Left lung (tissue), 10 donors: Measurements from ENCODE around the gene APPL2. TPM values are rescaled to one million over a fixed set of nuclear protein-coding genes. Genes with fewer than 3 reads are reported as not detected.

Experiments used
- ATAC-seq: fragments of 200-7000 bp; cut with Tn5 transposase; one replicate; pipeline ENCODE4 v1.9.1; 2020; ENCODE audit warnings: moderate library complexity
- DNase-seq, 4 donors: peaks; one replicate each; pipeline ENCODE4 v3.0.0-alpha.2; 2013 to 2020
- H3K27ac ChIP-seq, 2 donors: fragments of 200-600 bp; sonication (generic) in 1 of 2; one replicate each; pipeline versions ENCODE4 v1.5.0 to v1.8.0; 2020 to 2021
- H3K27me3 ChIP-seq, 2 donors: fragments of 200-600 bp; sonication (generic) in 1 of 2; one replicate each; pipeline versions ENCODE4 v1.5.0 to v1.8.0; 2020 to 2021
- H3K36me3 ChIP-seq, 2 donors: fragments of 200-600 bp; sonication (generic) in 1 of 2; one replicate each; pipeline versions ENCODE4 v1.5.0 to v1.8.0; 2020 to 2021
- H3K4me1 ChIP-seq, 2 donors: fragments of 200-600 bp; one replicate each; pipeline ENCODE4 v1.8.0; 2021
- H3K4me3 ChIP-seq, 2 donors: fragments of 200-600 bp; sonication (generic) in 1 of 2; one replicate each; pipeline versions ENCODE4 v1.5.0 to v1.8.0; 2020 to 2021; ENCODE audit warnings: mild to moderate bottlenecking in 1 of 2
- H3K9me3 ChIP-seq, 2 donors: fragments of 200-600 bp; sonication (generic) in 1 of 2; one replicate each; pipeline versions ENCODE4 v1.5.0 to v1.8.0; 2020 to 2021
- CTCF ChIP-seq, 2 donors: fragments of 200-600 bp; sonication (generic) in 1 of 2; IDR thresholded peaks; one replicate each; pipeline versions ENCODE4 v1.5.0 to v1.8.0; 2021; ENCODE audit warnings: antibody characterized with exemption in 2 of 2
- intact Hi-C, 2 donors: fragments of 100-400 bp; cut with DNase I; formaldehyde crosslinking; loops; one replicate each; pipeline versions ENCODE4 v1.11.2 to v1.14.2; 2022
- polyA plus RNA-seq, 6 donors: library from polyadenylated mRNA; unstranded; fragments of 120-200 nt; gene quantifications; one replicate each; pipeline ENCODE4 v1.2.1, GENCODE V29; 2013; ENCODE audit not compliant: insufficient read length in 6 of 6
- total RNA-seq, 2 donors: library from RNA; stranded (reverse); fragmentation: NEBNext Ultra II Directional; extraction: Animal tissue kit (Norgen Biotek cat#: 25700); gene quantifications; one replicate each; pipeline ENCODE4 v1.2.1, GENCODE V29; 2021
- donor health status: DM: no; HTN: yes; CAD: no.
- donor health status: DM: no; HTN: no; CAD: no.

Gene APPL2
- total and polyA plus RNA-seq, 8 donors, result 27.8 to 101 (median 75.7) TPM

GRCh38 chr12:105234197-105234596, 1.8 kb downstream of the APPL2 start:
- H3K4me3 ChIP-seq, result peak overlapping the region; percentile 57 to 82
- peaks cover 0 to 4% of the 10 kb centered on the region in 2 donors for H3K36me3 ChIP-seq
- no peaks in the 10 kb centered on the region for H3K27me3 ChIP-seq
- no peaks in the 10 kb centered on the region for H3K9me3 ChIP-seq
- H3K4me1 ChIP-seq, result peaks cover 19 to 53% of the 10 kb centered on the region in 2 donors
- DNase-seq (no peak), ATAC-seq (no peak)
- intact Hi-C loops, result no loop called here
- TF ChIP-seq CTCF (IDR thresholded peaks at IDR 0.05), result no peak
- peak overlapping the region; percentile 97 for H3K27ac ChIP-seq

DNA sequence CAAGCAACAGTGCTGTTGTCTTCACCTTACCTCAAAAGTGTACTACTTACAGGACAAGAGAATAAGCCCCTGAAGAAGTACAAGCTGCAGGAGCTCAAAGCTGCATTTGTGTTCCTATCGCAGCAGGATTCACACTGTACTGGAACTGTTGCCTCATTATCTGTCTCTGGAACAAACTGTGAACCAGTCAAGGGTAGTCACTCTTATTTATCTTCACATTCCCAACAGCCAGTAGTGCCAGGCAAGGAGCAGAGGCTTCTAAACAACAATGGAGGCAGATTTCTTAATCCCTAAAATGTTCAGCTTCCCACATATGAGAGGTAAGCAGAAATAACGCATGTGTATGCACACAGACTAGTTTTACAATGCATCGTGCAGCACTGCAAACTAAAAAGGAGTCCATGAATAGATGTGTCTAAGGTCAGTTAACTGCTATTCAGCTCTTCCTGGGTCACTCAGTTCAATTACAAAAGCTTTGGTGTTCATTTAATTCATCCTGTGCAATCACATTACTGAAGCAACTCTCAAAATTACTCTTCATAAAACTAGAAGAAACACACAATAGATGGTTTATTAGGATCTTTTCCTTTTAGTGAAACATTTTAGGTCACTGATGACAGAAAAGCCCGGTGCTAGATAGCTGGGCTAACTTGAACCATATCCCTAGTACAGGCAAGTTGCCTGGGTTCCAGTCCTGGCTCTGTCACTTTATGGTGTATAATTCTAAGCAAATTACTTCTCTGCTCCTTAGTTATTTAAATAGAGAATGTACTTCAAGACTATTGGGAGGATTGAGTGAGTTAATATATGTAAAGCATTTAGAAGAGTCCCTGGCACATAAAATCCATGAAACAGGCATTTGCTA, 2.7 kb downstream of the APPL2 start:
- Histone ChIP-seq H3K4me3 (no peak overlapping the region), H3K36me3 (peaks cover 0 to 13% of the 10 kb centered on the region in 2 donors), H3K9me3 (no peaks in the 10 kb centered on the region), H3K4me1 (peaks cover 19 to 62% of the 10 kb centered on the region in 2 donors), H3K27ac (no peak overlapping the region), H3K27me3 (no peaks in the 10 kb centered on the region)
- ATAC-seq (no peak), DNase-seq (no peak)
- TF ChIP-seq CTCF (IDR thresholded peaks at IDR 0.05), result no peak
- intact Hi-C loops, result no loop called here

GRCh38 chr12:105231396-105231795, 4.6 kb downstream of the APPL2 start:
- DNase-seq, result no peak
- H3K4me1 ChIP-seq, result peaks cover 19 to 69% of the 10 kb centered on the region in 2 donors
- intact Hi-C loops, result no loop called here

GRCh38 chr12:105229371-105229770, 6.6 kb downstream of the APPL2 start:
- Histone ChIP-seq H3K36me3 (peaks cover 0 to 23% of the 10 kb centered on the region in 2 donors), H3K4me3 (no peak overlapping the region), H3K9me3 (no peaks in the 10 kb centered on the region), H3K27ac (peak overlapping the region in 1 of 2 donors; percentile 34), H3K4me1 (peaks cover 14 to 83% of the 10 kb centered on the region in 2 donors), H3K27me3 (no peaks in the 10 kb centered on the region)
- no peak for TF ChIP-seq CTCF (IDR thresholded peaks at IDR 0.05)
- ATAC-seq, result peak; percentile 7
- no peak for DNase-seq
- intact Hi-C loops, result no loop called here

More at GRCh38 chr12:105231396-105231795, 4.6 kb downstream of the APPL2 start:
- no peak overlapping the region for H3K27ac ChIP-seq
- no peak for ATAC-seq
- no peaks in the 10 kb centered on the region for H3K27me3 ChIP-seq
- TF ChIP-seq CTCF (IDR thresholded peaks at IDR 0.05), result no peak
- no peak overlapping the region for H3K4me3 ChIP-seq
- H3K9me3 ChIP-seq, result no peaks in the 10 kb centered on the region
- peaks cover 0 to 23% of the 10 kb centered on the region in 2 donors for H3K36me3 ChIP-seq

DNA sequence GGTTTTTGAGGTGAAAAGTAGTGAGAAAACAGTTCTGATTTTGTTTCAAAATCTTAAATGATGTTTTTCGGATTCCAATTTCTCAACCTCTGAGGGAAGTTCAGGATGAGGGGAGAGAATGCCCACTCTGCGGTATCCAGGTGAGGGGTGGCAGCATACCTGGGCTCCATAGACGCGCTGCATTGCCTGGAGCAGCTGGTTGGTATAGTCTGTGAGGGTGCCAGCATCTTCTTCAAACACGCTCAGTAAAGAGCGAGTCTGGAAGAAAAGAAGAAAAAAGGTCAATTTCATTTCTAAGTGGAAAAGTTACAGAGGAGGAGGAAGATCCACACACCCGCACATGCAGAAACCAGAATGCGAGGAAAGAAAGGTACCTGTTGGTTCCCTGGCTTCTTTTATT, 7.0 kb downstream of the APPL2 start:
- intact Hi-C loops, result no loop called here
- peaks cover 10 to 83% of the 10 kb centered on the region in 2 donors for H3K4me1 ChIP-seq
- H3K27me3 ChIP-seq, result no peaks in the 10 kb centered on the region
- peak overlapping the region; percentile 34 to 35 for H3K27ac ChIP-seq
- TF ChIP-seq CTCF (IDR thresholded peaks at IDR 0.05), result no peak
- peaks cover 0 to 23% of the 10 kb centered on the region in 2 donors for H3K36me3 ChIP-seq
- DNase-seq, result no peak
- no peak overlapping the region for H3K4me3 ChIP-seq
- no peak for ATAC-seq
- no peaks in the 10 kb centered on the region for H3K9me3 ChIP-seq
